ENCODE results near the gene TRABD. TPM values are rescaled to one million over a fixed set of nuclear protein-coding genes. Genes with fewer than 3 reads are reported as not detected.

Gene TRABD
- total RNA-seq, 4 donors from 2014 or later: 18.3 to 43.1 (median 28.4) TPM

- ATAC-seq (ENCODE audit: low FRiP score) (no peak), DNase-seq (ENCODE audit: low spot score) (no peak)
- no peak for TF ChIP-seq CTCF (IDR thresholded peaks at IDR 0.05)
Measured at GRCh38 chr22:50246242-50247175, 60.8 kb downstream of the TRABD start.

- ATAC-seq (ENCODE audit: low FRiP score): no peak
- DNase-seq (ENCODE audit: low spot score): no peak
- TF ChIP-seq CTCF (IDR thresholded peaks at IDR 0.05): no peak
Measured at GRCh38 chr22:50247748-50248147, 62.0 kb downstream of the TRABD start.

- DNase-seq (ENCODE audit: low spot score) (no peak), ATAC-seq (ENCODE audit: low FRiP score) (no peak)
- TF ChIP-seq CTCF (IDR thresholded peaks at IDR 0.05): no peak
Measured at GRCh38 chr22:50248196-50249081, 62.7 kb downstream of the TRABD start.

Other genes starting within 250 kb of the TRABD start
- gene PIM3, start 225.1 kb upstream of the TRABD start, total RNA-seq: 100 to 1,000 TPM in 2 of 4 donors, 10 to 100 TPM in 2; 92.2 to 174 (median 114) TPM
- not detected for gene IL17REL, start 173.1 kb upstream of the TRABD start, total RNA-seq
- not detected for gene TTLL8, start 127.6 kb upstream of the TRABD start, total RNA-seq
- gene MLC1, start 100.5 kb upstream of the TRABD start, total RNA-seq: under 1 TPM in 1 of 4 donors, not detected in 3; 0.44 TPM
- gene MOV10L1, start 95.9 kb upstream of the TRABD start, total RNA-seq: 1 to 10 TPM in 2 of 4 donors, under 1 TPM in 2; 0.36 to 2.5 (median 0.97) TPM
- gene PANX2, start 15.2 kb upstream of the TRABD start, total RNA-seq: 1 to 10 TPM; 1.3 to 1.8 (median 1.6) TPM
- gene SELENOO, start 15.1 kb downstream of the TRABD start, total RNA-seq: 10 to 100 TPM; 21.2 to 38.3 (median 31.9) TPM
- 10 to 100 TPM; 32.7 to 52.2 (median 33.5) TPM for gene TUBGCP6, start 59.1 kb downstream of the TRABD start, total RNA-seq
- gene HDAC10, start 65.4 kb downstream of the TRABD start, total RNA-seq: 10 to 100 TPM; 18.4 to 53.8 (median 23.6) TPM
- gene MAPK12, start 75.8 kb downstream of the TRABD start, total RNA-seq: 10 to 100 TPM in 3 of 4 donors, 1 to 10 TPM in 1; 7.9 to 31.1 (median 17.8) TPM
- gene MAPK11, start 84.5 kb downstream of the TRABD start, total RNA-seq: 10 to 100 TPM; 12.1 to 38.9 (median 20.4) TPM
- 100 to 1,000 TPM in 3 of 4 donors, 10 to 100 TPM in 1; 91.4 to 130 (median 115) TPM for gene PLXNB2, start 121.7 kb downstream of the TRABD start, total RNA-seq
- gene DENND6B, start 141.1 kb downstream of the TRABD start, total RNA-seq: 1 to 10 TPM; 2.2 to 3.1 (median 2.7) TPM
- 10 to 100 TPM; 35.6 to 64.6 (median 41.7) TPM for gene PPP6R2, start 157.4 kb downstream of the TRABD start, total RNA-seq

Measured in omental fat pad (tissue), 4 donors.